Measurements from ENCODE around the gene RAB11FIP3.

DNA sequence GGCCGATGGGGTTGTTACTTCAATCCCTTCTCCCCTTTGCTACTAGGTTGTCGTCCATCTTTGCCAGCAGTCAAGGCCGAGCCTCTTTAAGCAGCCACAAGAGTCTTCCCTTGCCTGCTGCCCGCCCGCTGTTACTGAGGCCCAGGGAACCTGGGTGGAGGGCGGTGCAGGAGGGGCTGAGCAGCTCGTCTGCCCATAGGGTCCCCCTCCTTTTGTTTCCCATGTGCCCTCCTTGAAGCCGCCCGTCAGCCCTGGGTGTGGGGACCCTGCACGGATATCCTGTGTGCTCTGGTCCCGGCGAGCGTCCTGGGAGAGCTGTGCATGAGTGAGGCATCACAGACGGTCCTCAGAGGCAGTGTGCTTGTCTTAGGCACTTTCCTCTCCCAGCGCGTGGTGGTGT is 64.2 kb downstream of the RAB11FIP3 start:
- TF ChIP-seq, protein P1, sequence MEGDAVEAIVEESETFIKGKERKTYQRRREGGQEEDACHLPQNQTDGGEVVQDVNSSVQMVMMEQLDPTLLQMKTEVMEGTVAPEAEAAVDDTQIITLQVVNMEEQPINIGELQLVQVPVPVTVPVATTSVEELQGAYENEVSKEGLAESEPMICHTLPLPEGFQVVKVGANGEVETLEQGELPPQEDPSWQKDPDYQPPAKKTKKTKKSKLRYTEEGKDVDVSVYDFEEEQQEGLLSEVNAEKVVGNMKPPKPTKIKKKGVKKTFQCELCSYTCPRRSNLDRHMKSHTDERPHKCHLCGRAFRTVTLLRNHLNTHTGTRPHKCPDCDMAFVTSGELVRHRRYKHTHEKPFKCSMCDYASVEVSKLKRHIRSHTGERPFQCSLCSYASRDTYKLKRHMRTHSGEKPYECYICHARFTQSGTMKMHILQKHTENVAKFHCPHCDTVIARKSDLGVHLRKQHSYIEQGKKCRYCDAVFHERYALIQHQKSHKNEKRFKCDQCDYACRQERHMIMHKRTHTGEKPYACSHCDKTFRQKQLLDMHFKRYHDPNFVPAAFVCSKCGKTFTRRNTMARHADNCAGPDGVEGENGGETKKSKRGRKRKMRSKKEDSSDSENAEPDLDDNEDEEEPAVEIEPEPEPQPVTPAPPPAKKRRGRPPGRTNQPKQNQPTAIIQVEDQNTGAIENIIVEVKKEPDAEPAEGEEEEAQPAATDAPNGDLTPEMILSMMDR (IDR thresholded peaks at IDR 0.05) = no peak
- TF ChIP-seq TCF12 (IDR thresholded peaks at IDR 0.05) (no peak), EP300 (IDR thresholded peaks at IDR 0.05; ENCODE audit: borderline replicate concordance in 1 of 2, low read depth in 1 of 2, low read length in 1 of 2) (no peak), POLR2AphosphoS5 (IDR thresholded peaks at IDR 0.05; ENCODE audit: low read depth, low read length) (no peak), RAD21 (IDR thresholded peaks at IDR 0.05; ENCODE audit: low read length) (no peak)
